Epithelial cell of umbilical artery (primary cell): ENCODE results near the gene SLC35B2. TPM values are rescaled to one million over a fixed set of nuclear protein-coding genes. Genes with fewer than 3 reads are reported as not detected.

Source experiments
- total RNA-seq: library from RNA; depleted of rRNA; stranded (reverse); fragments of >200 nt; gene quantifications from 2 replicates; pipeline ENCODE4 v1.2.3, GENCODE V29; 2014

The SLC35B2 gene, protein sequence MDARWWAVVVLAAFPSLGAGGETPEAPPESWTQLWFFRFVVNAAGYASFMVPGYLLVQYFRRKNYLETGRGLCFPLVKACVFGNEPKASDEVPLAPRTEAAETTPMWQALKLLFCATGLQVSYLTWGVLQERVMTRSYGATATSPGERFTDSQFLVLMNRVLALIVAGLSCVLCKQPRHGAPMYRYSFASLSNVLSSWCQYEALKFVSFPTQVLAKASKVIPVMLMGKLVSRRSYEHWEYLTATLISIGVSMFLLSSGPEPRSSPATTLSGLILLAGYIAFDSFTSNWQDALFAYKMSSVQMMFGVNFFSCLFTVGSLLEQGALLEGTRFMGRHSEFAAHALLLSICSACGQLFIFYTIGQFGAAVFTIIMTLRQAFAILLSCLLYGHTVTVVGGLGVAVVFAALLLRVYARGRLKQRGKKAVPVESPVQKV
- 47.3 and 59.8 TPM in 2 replicates for total RNA-seq

DNA sequence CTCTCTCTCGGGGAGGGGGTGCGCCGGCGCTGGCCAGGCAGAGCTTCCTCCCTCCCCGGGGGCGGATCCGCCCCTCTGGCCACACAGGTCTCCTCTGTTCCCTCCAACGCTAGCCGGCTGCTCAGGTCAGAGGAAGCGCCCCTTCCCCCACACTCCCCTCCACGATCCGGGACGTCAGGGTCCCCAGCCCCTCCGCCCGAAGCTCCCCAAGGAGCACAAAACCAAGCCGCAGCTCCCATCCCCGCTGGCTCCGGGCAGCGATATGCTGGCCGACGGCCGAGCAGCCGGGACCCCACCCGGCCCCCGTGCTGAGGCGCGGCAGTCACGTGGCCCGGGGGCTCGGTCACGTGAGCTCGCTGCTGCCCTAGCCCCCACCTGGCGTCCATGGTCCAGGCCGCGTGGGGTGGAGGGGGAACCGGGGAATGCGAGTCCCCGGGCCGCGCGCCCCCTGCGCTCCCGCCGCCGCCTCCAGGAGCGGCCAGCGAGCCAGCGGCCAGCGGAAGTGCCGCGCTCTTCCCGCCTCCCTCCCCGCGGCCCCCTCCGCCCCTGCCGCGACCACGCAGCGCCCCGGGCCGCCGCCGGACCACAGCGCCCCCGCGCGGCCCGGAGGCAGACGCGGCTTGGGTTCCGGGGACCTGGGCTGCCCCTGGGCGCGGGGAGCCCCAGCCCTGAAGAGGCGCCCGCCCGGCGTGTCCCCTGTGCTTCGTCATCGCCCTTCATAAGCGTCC is at the start of gene SLC35B2:
TSS of gene SLC35B2 (minus strand) at position 504 of the 728 bp plus-strand sequence. CDS start at position 386, 118 bp downstream.

DNA sequence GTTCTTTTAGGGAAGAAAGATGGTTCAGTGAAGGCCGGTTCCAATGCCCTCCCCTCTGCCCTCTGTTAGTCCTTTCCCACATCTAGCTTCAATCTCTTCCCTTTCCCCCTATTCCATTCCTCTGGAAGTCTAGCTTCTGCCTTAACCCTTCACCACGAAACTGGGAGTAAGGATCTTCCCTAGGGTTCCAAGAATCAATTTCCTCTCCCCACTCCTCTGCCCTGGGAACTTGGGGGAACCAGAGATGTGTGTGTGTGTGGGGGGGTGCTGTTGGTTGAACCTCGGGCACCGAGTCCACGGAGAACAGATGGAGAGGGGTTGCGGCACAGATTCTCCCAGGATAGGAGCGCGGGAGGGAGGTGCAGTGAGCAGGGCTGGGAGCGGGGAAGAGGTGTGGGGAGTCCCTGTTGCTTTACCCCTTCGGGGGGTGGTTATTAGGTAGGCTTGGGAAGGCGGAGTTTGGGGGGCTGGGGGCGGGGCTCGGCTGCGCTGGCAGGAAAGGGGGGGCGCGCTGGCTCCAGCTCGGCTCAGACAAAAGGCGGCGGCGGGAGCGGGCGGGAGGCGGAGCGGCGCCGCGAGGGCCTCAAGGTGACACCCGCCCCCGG is 12.7 kb upstream of the SLC35B2 start, which contains the start of gene TMEM151B:
TSS of gene TMEM151B (plus strand) at position 530 of the 605 bp plus-strand sequence. CDS start 293 bp downstream, outside the sequence.

DNA sequence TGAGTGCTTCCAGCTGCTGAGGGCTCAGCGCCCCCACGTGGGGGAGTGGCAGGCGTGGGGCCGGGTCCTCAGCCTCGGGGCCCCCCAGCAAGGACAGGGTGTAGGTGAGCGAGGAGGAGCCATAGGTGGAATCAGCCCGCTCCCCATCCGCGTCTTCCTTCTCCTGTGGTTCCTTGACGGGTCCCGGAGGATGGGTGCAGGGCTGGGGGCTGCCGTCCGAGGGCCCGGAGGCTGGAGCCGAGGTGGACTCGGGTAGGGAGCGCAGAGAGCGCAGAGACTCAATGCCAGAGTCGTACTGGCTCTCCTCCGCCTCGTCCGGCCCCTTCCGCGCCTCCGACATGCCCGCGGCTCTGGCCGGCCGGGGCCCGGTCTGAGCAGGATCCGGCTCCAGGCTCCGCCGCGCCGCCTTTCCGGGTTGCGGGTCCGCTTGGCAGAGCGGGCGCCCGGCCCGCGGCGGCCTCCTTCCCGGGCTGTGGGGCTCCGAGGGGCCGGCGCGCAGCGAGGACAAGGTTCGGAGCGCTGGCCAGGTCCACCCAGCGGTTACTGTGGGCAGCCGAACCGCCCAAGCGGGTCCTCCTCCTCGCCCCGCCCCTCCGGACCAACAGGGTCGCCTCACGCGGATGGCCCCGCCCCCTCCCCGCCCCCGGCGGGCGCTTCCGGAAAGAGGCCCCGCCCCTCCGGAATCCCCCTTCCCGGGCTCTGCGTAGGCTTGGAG is 7.8 kb upstream of the SLC35B2 start, which contains the start of gene NFKBIE:
TSS of gene NFKBIE (minus strand) at position 545 of the 715 bp plus-strand sequence. CDS start at position 340, 205 bp downstream.

DNA sequence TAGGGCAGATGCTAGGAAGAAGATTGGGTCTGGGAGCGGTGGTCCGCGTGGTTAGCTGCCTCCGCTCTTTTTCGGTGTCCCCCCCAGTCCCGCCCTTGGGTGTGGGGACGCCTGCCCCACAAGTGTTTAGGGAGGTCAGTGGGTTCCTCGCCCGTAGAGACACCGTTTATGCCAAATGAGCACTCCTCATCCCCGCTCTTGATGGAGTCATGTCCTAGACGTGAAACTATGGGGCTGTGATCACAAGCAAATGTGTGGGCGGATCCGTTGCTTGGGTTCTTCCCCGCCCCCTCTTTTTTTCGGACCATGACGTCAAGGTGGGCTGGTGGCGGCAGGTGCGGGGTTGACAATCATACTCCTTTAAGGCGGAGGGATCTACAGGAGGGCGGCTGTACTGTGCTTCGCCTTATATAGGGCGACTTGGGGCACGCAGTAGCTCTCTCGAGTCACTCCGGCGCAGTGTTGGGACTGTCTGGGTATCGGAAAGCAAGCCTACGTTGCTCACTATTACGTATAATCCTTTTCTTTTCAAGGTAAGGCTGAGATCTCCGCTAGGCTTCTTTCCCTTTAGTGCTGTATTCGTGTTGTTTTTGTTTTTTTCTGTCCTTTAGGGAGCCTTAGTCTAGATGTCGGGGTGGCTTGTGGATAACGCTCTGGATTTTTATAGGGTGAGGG is 10.5 kb downstream of the SLC35B2 start, which contains the start of gene HSP90AB1:
TSS of gene HSP90AB1 (plus strand) at position 439 of the 675 bp plus-strand sequence. CDS start 1,529 bp downstream, outside the sequence.

DNA sequence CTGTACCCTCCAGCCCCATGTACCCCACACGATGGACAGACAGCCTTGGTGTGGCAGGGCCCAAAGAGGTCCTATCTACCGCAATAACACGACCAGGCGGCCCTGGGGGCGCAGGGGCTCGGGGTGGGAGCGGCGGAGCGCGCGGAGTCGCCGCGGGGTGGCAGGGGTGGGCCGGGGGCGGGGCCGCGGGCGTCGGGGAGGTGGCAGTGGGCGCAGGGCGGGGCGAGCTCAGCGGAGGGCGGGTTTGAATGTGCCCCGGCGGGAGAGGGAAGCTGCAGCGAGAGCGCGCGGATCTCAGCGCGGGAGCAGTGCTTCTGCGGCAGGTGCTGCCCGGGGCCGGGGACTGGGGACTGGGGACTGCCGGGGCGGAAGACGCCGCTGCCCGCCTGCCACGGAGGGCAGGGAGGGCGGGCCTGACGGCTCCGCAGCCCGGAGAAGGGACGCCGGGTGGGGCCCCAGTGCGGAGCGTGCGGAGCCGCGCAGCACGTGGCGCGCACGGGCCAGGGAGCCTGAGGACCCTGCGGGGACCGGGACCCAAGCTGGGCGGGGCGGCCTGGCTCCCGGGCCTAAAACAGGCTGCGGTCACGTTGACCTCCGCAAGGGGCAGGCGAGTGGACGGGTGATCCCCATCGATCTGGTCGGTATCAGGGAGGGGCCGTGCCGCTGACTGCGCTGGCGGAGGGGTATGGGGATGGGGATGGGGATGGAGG is 33.9 kb downstream of the SLC35B2 start, which contains the start of gene SLC29A1:
TSS of gene SLC29A1 (plus strand) at position 277 of the 710 bp plus-strand sequence. CDS start 3,719 bp downstream, outside the sequence.

DNA sequence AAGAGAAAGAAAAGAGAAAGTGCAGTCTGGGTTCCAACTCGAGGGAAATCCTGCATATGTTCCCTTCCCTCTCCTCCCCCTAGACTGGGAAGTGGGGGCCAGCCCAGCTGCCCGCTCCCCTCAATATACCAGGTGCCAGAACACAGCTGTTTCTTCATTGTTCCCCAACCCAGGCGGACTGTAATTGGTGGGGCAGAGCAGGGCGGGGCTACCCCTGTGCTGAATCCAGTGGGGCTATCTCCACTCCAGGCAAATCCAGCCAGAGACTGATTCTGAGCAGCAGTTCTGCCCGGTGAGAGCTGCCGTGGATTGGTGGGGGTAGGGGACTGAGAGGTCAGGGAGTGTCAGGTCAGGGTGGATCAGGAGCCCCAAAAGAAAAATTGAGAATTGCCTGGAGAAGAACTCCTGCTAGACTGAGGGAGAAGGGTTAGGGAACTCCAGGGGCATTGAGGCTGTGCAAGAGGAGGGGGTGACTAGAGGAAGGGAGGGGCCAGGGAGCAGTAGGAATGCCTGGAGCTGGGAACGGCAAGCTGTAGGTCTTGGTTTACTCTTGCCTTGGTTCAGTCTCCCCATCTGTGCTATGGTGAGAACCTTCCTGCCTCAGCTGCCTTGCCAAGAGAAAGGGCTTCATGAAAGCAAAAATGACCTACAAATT is 40.5 kb downstream of the SLC35B2 start, which contains the start of gene MYMX:
TSS of gene MYMX (plus strand) at position 250 of the 655 bp plus-strand sequence. CDS start 546 bp downstream, outside the sequence.

Other genes with a start within 250 kb of the SLC35B2 start
- gene MRPL14, start 130.1 kb downstream of the SLC35B2 start, total RNA-seq = 83.2 and 136 TPM in 2 replicates
- gene TMEM63B, start 130.0 kb downstream of the SLC35B2 start, total RNA-seq = 12.7 and 19.3 TPM in 2 replicates
- gene CAPN11, start 98.7 kb downstream of the SLC35B2 start, total RNA-seq = 3.0 and 4.2 TPM in 2 replicates
- under 0.01 TPM in 1 of 2 replicates, not detected in the other for gene MYMX, start 40.6 kb downstream of the SLC35B2 start, total RNA-seq
- gene SLC29A1, start 33.9 kb downstream of the SLC35B2 start, total RNA-seq = 51.7 and 68.9 TPM in 2 replicates
- gene HSP90AB1, start 10.4 kb downstream of the SLC35B2 start, total RNA-seq = 888 and 963 TPM in 2 replicates
- 10.4 and 28.7 TPM in 2 replicates for gene NFKBIE, start 8.0 kb upstream of the SLC35B2 start, total RNA-seq
- under 0.01 TPM in 1 of 2 replicates, not detected in the other for gene TMEM151B, start 12.9 kb upstream of the SLC35B2 start, total RNA-seq
- gene AARS2, start 55.8 kb upstream of the SLC35B2 start, total RNA-seq = 17.9 and 21.7 TPM in 2 replicates
- gene SPATS1, start 85.1 kb upstream of the SLC35B2 start, total RNA-seq = not detected in 2 replicates
- 22.7 and 28.0 TPM in 2 replicates for gene CDC5L, start 130.2 kb upstream of the SLC35B2 start, total RNA-seq